HG03039 (cell line): ENCODE measurements around the gene SLC15A1.
A peak's percentile ranks its signal among the peaks of the same experiment; 100 is the strongest.

ENCODE experiments used
- ATAC-seq: cut with Tn5 transposase; IDR thresholded peaks from one replicate; pipeline ENCODE4 v1.9.1; 2021; ENCODE audit warnings: mild to moderate bottlenecking, moderate library complexity; ENCODE audit not compliant: unreplicated experiment

The SLC15A1 gene

GRCh38 chr13:98781905-98782304 lies 29.4 kb upstream of the SLC15A1 start:
- no peak for ATAC-seq

- no peak for ATAC-seq
These were observed 29.0 kb upstream of the SLC15A1 start for GRCh38 chr13:98781470-98781869.

- no peak for ATAC-seq
These were observed 28.6 kb upstream of the SLC15A1 start for GRCh38 chr13:98781045-98781444.

- no peak for ATAC-seq
These were observed 28.0 kb upstream of the SLC15A1 start for GRCh38 chr13:98780451-98780850.

GRCh38 chr13:98779695-98780094 lies 27.2 kb upstream of the SLC15A1 start:
- no peak for ATAC-seq

- ATAC-seq = no peak
These were observed 26.3 kb upstream of the SLC15A1 start for GRCh38 chr13:98778749-98779148.

GRCh38 chr13:98776644-98777043 lies 24.2 kb upstream of the SLC15A1 start:
- ATAC-seq = no peak

- no peak for ATAC-seq
These were observed 23.5 kb upstream of the SLC15A1 start for GRCh38 chr13:98775844-98776598.

- no peak for ATAC-seq
These were observed 22.9 kb upstream of the SLC15A1 start for GRCh38 chr13:98775386-98775785.

GRCh38 chr13:98774776-98775175 lies 22.3 kb upstream of the SLC15A1 start:
- ATAC-seq = no peak

GRCh38 chr13:98773921-98774320 lies 21.4 kb upstream of the SLC15A1 start:
- no peak for ATAC-seq

GRCh38 chr13:98772794-98773452 lies 20.5 kb upstream of the SLC15A1 start:
- ATAC-seq = no peak

- no peak for ATAC-seq
These were observed 19.6 kb upstream of the SLC15A1 start for GRCh38 chr13:98771838-98772611.

GRCh38 chr13:98769736-98770135 lies 17.3 kb upstream of the SLC15A1 start:
- no peak for ATAC-seq

GRCh38 chr13:98768522-98768921 lies 16.1 kb upstream of the SLC15A1 start:
- no peak for ATAC-seq

GRCh38 chr13:98766697-98767096 lies 14.2 kb upstream of the SLC15A1 start:
- no peak for ATAC-seq

- no peak for ATAC-seq
These were observed 13.6 kb upstream of the SLC15A1 start for GRCh38 chr13:98765996-98766519.

GRCh38 chr13:98761986-98762616 lies 9.6 kb upstream of the SLC15A1 start:
- peak; percentile 18 for ATAC-seq

GRCh38 chr13:98761126-98761985 lies 8.9 kb upstream of the SLC15A1 start:
- ATAC-seq = peak; percentile 62

- ATAC-seq = no peak
These were observed 3.3 kb upstream of the SLC15A1 start for GRCh38 chr13:98755729-98756128.
